T follicular helper cell (primary cell): Measurements from ENCODE around the gene LRRC3C.
"Not testable (repeated sequence)": the region's sequence is repeated elsewhere in the genome, so short reads cannot be mapped to it uniquely, and the experiment has no call there.

Experiments
- DNase-seq: peaks from one replicate; pipeline ENCODE4 v3.0.0-alpha.2; 2020; ENCODE audit warnings: low read depth

LRRC3C gene

GRCh38 chr17:39946551-39947330, 19.2 kb downstream of the LRRC3C start:
- no peak for DNase-seq

DNA sequence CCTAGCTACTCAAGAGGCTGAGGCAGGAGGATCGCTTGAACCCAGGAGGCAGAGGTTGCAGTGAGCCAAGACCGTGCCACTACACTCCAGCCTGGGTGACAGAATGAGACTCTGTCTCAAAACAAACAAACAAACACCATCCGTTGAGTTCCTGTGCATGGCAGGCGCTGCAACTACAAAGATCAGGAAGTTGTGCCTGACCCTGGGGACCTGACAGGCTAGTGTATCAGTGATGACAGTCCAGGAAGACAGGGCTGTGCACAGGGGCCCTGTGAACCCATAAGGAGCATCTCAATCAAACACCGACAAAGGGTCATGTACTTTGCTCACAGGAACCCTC, 20.9 kb downstream of the LRRC3C start:
- DNase-seq, result not testable (repeated sequence)

DNA sequence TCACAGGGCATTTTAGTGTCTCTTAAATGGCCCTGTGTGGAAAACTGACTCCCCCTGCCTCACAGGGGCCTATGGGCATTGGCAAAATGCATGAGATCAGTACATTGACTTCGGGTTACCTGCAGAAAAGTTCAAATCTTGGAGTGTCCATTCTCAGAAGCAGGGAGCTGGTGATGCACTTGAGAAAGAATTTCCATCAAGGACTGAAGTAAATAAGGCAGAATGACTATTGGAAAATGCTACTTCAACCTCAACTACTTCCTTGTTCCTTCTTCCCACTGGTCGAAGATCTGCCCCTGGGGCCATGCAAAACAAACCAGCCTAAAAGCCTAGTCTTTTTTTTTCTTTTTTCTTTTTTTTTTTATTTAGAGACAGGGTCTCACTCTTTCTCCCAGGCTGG, 21.5 kb downstream of the LRRC3C start:
- no peak for DNase-seq

- no peak for DNase-seq
Observed at GRCh38 chr17:39950871-39951348, 23.4 kb downstream of the LRRC3C start.

- DNase-seq, result no peak
Observed at GRCh38 chr17:39951924-39952679, 24.6 kb downstream of the LRRC3C start.

DNA sequence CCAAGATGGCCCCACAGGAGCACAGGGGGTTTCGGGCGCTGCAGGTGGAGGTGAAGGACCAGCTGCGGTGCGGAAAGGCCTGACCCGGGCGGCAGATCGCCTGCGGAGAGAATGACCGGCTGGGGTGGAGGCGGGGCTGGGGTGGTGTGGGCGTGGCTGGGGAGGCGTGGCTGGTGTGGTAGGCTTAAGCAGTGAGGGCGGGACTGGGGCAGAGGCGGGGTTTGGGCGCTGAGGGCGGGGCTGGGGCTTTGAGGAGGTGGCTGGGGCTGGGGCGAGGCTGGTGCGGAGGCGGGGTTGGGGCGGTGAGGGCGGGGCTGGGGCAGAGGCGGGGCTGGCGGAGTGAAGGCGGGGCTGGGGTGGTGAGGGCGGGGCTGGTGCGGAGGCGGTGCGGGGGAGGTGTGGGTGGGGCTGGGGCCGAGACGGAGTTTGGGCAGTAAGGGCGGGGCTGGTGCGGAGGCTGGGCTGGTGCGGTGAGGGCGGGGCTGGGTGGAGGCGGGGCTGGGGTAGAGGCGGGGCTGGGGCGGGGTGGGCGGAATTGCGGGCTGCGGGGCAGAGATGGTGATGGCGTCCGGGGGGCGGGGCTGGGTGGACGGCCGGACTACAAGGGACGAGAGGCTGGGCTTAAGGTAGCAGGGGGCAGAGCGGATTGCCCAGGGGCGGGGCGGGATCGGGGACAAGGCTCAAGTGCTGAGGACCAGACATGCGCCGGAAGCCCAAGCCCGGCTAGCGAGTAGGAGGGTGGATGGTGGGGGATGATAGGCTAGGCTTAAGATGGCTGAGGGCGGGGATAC, 25.3 kb downstream of the LRRC3C start:
- DNase-seq, result peak; percentile 97

DNA sequence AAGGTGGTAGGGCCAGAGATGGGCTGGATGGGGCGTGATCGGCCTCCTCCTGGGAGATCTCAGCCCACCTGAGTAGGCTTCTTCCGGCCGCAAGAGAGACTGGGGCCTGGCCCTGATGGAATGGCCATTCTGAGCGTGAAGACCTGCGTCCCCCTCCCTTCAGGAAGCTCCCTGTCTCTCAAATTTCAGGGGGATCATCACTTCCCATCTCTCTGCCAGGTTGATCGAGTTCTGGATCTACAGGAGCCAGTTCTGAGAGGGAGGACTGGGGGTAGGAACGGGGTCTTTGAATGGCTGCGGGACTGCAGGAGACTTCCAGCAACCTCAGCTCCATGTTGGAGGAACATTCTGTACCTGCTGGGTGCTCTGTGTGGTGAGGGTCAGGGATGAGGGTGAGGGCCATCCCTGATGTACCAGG, 25.9 kb downstream of the LRRC3C start:
- no peak for DNase-seq

DNA sequence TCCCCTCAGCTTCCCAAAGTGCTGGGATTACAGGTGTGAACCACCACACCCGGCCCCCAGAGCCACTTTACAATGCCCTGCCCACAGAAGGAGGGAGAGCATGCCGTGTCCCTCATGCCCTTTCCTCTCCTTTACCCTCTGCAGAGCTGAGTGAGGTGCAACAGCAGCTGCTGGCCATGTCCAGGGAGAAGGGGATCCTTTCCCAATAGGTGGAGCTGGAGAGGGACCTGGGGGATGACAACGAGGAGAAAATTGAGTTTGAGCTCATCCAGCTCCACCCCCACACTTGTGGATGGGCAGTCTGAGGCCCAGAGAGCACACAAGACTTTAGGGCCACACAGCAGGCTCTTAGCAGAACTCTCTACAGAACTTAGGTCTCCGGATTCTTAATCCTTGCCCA, 27.3 kb downstream of the LRRC3C start:
- DNase-seq, result no peak

DNA sequence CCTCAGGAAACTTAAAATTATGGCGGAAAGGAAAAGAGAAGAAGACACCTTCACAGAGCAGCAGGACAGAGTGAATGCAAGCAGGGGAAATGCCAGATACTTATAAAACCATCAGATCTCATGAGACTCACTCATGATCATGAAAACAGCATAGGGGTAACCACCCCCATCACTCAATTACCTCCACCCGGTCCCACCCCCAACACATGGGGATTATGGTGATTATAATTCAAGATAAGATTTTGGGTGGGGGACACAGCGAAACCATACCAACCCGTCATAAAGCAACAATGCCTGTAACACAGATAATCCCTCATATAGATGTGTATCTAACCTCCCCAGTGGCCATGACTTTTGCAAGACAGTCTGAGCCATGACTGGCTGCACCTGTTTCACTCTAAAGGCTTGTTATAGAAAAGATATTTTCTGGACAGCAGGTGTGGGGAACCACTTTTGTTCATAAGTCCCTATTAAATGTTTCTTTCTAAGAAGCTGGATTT, 28.2 kb downstream of the LRRC3C start:
- no peak for DNase-seq

DNA sequence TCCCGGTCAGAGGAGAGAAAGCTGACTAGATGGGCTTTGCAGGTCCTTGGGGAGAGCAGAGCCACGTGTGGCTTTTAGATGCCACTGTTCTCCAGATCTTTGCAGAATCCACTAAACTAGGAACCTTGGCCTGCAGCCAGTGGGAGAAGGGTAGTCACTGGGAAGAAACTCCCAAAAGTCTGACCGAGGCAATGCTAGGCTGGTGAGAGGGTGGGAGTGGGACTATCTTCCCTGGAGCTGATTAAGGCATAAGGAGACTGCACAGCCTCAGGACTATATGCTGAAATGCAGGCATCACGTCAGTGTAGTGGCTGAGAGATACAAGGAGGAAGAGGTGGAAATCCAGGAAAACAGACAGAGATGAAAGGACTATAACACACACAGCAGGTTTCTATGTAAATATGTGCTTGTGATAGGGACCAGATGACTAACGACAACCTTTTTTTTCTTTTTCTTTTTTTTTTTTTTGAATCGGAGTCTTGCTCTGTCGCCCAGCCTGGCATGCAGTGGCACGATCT, 33.1 kb downstream of the LRRC3C start:
- DNase-seq, result no peak

DNA sequence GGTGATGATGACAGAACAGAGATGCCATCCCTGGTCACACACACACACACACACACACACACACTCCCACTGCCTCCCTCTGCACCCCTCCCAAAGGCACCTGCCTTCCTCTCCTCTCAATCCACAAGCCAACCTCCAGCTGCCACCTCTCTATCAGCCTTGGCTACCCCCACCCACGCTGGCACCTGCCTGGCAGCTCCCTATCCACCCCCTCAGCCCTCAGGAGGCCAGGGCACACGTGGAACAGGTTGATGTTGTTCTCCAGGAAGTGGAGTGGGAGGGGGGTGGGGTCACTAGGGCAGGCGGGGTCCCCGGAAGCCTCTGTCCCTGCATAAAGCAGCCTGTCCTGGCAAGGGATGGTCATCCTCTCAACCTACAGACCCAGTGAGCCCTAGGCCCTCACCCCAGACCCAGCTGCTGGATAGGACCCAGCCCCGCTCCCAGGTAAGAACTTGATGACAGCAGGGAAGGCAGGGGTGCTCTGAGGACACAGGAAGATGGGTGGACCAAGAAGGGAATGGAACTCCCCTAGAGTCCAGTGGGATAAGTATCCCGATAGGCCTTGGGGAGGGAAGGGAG, 35.2 kb downstream of the LRRC3C start, which contains the start of gene GSDMA:
Gene GSDMA (plus strand): TSS at position 363 of the 579 bp plus-strand sequence. CDS start 2,684 bp downstream, outside the sequence.
- no peak for DNase-seq

DNA sequence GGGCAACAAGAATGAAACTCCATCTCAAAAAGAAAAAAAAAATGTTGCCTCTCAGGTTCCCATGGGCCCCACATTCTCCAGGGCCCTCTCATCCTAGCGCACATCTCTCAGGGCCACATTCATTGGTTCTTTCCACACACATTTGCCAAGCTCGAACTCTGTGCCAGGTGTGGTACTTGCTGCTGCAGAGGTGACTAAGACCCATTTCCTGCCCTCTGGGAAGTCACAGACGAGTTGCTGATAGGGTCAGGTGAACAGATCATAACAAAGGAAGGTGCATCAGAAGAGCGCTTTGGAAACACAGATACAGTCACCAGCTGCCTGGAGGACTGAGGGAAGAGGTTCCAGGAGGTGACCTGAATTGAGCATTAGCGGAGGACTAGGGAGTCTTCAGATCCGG, 36.3 kb downstream of the LRRC3C start:
- peak; percentile 25 for DNase-seq

GRCh38 chr17:39965017-39965699, 37.6 kb downstream of the LRRC3C start:
- DNase-seq, result no peak

- DNase-seq, result no peak
Observed at GRCh38 chr17:39966771-39967170, 39.2 kb downstream of the LRRC3C start.

GRCh38 chr17:39968761-39969160, 41.2 kb downstream of the LRRC3C start:
- DNase-seq, result no peak

- DNase-seq, result no peak
Observed at GRCh38 chr17:39969375-39969774, 41.8 kb downstream of the LRRC3C start.

DNA sequence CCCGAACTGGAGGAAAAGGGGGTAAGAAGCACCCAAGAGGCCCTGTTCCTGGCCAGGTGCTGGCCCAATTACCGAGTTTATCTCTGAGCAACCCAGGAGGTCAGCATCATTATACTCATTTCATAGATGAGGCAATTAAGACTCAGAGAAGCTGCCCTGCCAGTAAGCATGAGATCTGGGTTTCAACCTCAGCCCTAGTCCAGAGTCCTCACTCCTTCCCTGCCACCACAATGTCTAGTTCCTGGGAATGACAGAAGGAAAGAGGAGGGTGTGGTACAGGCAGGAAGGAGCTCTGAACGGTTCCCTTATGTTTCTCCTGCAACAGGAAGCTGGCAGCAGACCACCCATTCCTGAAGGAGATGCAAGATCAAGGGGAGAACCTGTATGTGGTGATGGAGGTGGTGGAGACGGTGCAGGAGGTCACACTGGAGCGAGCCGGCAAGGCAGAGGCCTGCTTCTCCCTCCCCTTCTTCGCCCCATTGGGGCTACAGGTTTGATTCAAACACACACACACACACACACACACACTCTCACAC, 42.7 kb downstream of the LRRC3C start:
- DNase-seq, result no peak

DNA sequence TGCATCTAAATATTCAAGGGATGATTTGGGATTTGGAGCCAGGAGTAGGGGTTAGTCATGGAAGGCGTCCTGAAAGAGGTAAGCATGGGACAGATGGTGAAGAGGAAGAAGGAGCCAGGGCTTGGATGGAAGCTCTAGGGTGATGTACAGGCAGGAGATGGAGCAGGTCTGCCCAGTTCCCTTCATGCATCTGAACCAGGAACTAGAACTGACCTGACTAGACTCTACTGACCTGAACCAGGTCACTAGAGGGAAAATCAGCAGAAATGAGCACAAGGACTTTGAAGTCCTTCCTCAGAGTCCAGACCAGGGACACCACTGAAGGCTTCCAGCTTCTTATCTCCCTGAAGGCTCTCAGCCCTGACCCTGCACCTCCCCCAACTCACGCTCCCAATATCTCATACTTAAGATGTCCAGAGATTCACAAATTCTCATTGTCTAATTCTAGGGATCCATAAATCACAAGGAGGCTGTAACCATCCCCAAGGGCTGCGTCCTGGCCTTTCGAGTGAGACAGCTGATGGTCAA, 43.6 kb downstream of the LRRC3C start:
- no peak for DNase-seq

DNA sequence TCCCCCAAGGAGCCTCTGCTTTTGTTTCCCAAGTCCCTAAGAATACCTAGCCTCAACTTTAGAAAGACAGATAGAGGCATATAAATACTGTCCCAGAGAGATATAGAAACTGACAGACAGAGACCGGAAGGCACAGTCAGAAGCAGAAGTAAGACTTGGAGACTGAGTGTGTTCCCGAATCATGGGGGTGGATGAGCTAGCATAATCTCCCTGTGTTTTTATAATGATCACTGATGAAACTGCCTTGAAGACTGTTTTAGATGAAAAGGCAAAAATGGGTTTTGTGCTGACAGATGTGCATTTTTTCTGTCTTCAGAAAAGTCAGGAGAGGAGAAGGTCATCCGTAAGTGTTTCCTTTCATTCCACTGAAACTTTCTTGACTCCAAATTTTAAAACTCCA, 44.7 kb downstream of the LRRC3C start:
- DNase-seq, result no peak

GRCh38 chr17:39973496-39973895, 46.0 kb downstream of the LRRC3C start:
- DNase-seq, result no peak
